Adrenal gland (tissue), 12 donors: Measurements from ENCODE around the gene SRRM2. TPM values are rescaled to one million over a fixed set of nuclear protein-coding genes. Genes with fewer than 3 reads are reported as not detected.

Experiments
- DNase-seq, 7 donors: peaks; one replicate each; pipeline ENCODE4 v3.0.0-alpha.2; 2019 to 2020
- H3K27ac ChIP-seq, 5 donors: fragments of 200-600 bp; sonication (generic) in 4 of 5; 1 replicate in 3 of 5; 2 replicates in 2 of 5; pipeline versions ENCODE4 v1.5.1 to v1.8.0; 2016 to 2020; ENCODE audit warnings: mild to moderate bottlenecking in 1 of 5
- H3K27me3 ChIP-seq: fragments of 200-600 bp; 2 replicates; pipeline ENCODE4 v1.8.0; 2021
- H3K36me3 ChIP-seq, 2 donors: fragments of 200-600 bp; replicated peaks in 1 of 2; 1 replicate in 1 of 2; 2 replicates in 1 of 2; pipeline versions ENCODE4 v1.5.1 to v1.8.0; 2018 to 2022
- H3K4me1 ChIP-seq, 2 donors: fragments of 200-600 bp; replicated peaks in 1 of 2; 1 replicate in 1 of 2; 2 replicates in 1 of 2; pipeline versions ENCODE4 v1.5.1 to v1.8.0; 2018 to 2021
- H3K4me3 ChIP-seq, 4 donors: fragments of 200-600 bp; sonication (generic) in 3 of 4; one replicate each; pipeline ENCODE4 v1.5.1; 2016 to 2018
- H3K9me3 ChIP-seq, 3 donors: fragments of 200-600 bp; sonication (generic) in 1 of 3; replicated peaks in 1 of 3; 1 replicate in 2 of 3; 2 replicates in 1 of 3; pipeline versions ENCODE4 v1.5.1 to v1.8.0; 2016 to 2021
- POLR2A ChIP-seq, 2 donors: fragments of 450-650 bp; IDR thresholded peaks; one replicate each; pipeline ENCODE4 v1.6.1; 2017; ENCODE audit warnings: antibody characterized with exemption in 2 of 2, mild to moderate bottlenecking in 2 of 2, moderate library complexity in 1 of 2
- WGBS, 4 donors: extraction: QIAGEN DNeasy Blood & Tissue Kit in 2 of 4; methylation state at CpG; one replicate each; pipeline versions ENCODE4 v1.1.5 to v1.1.7; 2013 to 2017; 5-methylcytosine and 5-hydroxymethylcytosine counted together
- intact Hi-C, 2 donors: fragments of 100-400 bp; cut with DNase I; formaldehyde crosslinking; loops; one replicate each; pipeline versions ENCODE4 v1.14.1 to v1.15.0; 2022 to 2023
- polyA plus RNA-seq, 3 donors: library from polyadenylated mRNA; stranded (reverse); fragments of 200-250 nt in 2 of 3; fragments of 350-450 nt in 1 of 3; fragmentation: Illumina TruSeq in 1 of 3; extraction: RNeasy Lipid Tissue Mini Kit (QIAGEN cat#74804) in 1 of 3; gene quantifications; one replicate each; pipeline ENCODE4 v1.2.3, GENCODE V29; 2013 to 2014
- total RNA-seq, 9 donors: library from RNA; depleted of rRNA in 4 of 9; stranded (reverse); fragments of >200 nt in 4 of 9; fragments of 120-200 nt in 1 of 9; fragmentation: NEBNext Ultra II Directional in 1 of 9; extraction: Animal tissue kit (Norgen Biotek cat#: 25700) in 1 of 9; gene quantifications; one replicate each; pipeline versions ENCODE4 v1.1.0 to v1.2.4, GENCODE V29; 2013 to 2023
- TF ChIP-seq, protein P1 (sequence below), 6 experiments: fragments of 450-650 bp in 4 of 6; fragments of 200-600 bp in 2 of 6; sonication (generic) in 1 of 6; IDR thresholded peaks; 1 replicate in 5 of 6; 2 replicates in 1 of 6; pipeline versions ENCODE4 v1.5.1 to v1.8.0; 2016 to 2021; ENCODE audit warnings: antibody characterized with exemption in 6 of 6, mild to moderate bottlenecking in 2 of 6, moderate library complexity in 1 of 6
- donor health status: healthy with polysubstance abuse.
- donor health status: Bipolar disorder and iron deficiency.
- donor health status: DM: yes; HTN: yes; CAD: no.
- donor health status: DM: no; HTN: no; CAD: no.
- donor health status: DM: no; HTN: no; CAD: no.
- donor health status: DM: yes; HTN: yes; CAD: no.

SRRM2 gene
- total and polyA plus RNA-seq, 12 donors = 81.7 to 3,120 (median 328) TPM

DNA sequence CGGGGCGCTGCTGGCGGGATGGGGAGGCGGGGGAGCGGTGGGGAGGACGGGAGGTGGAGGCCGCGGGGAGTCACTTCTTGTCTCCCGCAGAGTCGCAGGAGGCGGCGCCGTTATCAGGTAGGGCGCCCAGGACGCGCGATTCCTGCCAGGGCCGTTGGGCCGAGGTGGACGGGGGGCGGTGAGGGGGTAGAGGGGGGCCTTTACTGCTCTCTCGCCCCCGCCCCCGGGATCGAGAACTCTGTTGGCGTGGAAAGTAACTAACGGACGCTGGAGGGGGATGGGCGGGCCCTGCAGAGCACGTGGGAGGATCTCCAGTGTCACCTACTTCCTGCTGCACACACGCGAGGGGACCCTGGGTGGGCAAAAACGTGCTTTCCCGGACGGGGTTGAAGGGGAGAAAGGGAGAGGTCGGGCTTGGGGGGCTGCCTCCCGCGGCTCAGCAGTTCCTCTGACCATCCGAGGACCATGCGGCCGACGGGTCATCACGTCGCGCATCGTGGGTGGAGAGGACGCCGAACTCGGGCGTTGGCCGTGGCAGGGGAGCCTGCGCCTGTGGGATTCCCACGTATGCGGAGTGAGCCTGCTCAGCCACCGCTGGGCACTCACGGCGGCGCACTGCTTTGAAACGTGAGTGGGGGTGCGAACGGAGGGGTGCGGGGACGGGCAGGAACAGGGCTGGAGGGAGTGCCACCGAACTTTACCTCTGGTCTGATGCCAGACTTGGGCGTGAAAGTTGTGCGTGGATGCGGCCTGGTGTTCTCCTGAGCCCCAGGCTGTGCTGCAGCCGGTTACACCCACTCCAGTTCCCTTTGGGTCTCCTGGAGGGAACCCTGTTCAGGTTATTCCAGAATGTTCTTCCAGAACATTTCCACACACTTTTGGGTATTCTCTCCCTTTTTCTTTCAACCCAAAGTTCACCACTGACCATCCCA lies 65.2 kb downstream of the SRRM2 start:
- TF ChIP-seq POLR2A (IDR thresholded peaks at IDR 0.05) = no peak
- TF ChIP-seq, protein P1, sequence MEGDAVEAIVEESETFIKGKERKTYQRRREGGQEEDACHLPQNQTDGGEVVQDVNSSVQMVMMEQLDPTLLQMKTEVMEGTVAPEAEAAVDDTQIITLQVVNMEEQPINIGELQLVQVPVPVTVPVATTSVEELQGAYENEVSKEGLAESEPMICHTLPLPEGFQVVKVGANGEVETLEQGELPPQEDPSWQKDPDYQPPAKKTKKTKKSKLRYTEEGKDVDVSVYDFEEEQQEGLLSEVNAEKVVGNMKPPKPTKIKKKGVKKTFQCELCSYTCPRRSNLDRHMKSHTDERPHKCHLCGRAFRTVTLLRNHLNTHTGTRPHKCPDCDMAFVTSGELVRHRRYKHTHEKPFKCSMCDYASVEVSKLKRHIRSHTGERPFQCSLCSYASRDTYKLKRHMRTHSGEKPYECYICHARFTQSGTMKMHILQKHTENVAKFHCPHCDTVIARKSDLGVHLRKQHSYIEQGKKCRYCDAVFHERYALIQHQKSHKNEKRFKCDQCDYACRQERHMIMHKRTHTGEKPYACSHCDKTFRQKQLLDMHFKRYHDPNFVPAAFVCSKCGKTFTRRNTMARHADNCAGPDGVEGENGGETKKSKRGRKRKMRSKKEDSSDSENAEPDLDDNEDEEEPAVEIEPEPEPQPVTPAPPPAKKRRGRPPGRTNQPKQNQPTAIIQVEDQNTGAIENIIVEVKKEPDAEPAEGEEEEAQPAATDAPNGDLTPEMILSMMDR (IDR thresholded peaks at IDR 0.05) = no peak
- DNase-seq = peak in 1 of 7 donors; percentile 4

DNA sequence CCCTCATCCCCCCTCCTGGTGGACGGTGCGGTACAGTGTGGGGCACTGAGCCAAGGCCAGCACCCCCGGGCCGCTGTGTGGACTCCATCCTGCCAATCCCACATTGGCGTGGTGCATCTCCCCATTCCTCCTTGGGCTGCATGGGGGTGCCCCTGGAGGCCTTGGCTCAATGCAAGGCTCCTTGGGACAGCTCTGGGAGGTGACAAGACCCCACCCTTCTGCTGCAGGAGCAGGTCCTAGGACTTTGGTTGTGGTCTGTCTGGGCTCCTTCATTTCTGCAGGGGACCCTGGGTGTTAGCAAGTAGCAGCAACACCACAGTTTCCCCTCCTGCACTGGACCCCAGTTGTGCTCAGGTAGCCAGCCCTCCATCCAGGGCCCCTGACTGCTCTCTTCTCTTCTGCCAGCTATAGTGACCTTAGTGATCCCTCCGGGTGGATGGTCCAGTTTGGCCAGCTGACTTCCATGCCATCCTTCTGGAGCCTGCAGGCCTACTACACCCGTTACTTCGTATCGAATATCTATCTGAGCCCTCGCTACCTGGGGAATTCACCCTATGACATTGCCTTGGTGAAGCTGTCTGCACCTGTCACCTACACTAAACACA lies 65.9 kb downstream of the SRRM2 start:
- 77 to 92% (median 86%) methylated on average over 10 of the region's 10 CpGs for WGBS, 4 donors
- H3K4me3 ChIP-seq = no peak overlapping the region
- no peaks in the 10 kb centered on the region for H3K27me3 ChIP-seq
- H3K27ac ChIP-seq = no peak overlapping the region
- H3K4me1 ChIP-seq = no peaks in the 10 kb centered on the region
- no peaks in the 10 kb centered on the region for H3K9me3 ChIP-seq
- TF ChIP-seq POLR2A (IDR thresholded peaks at IDR 0.05) = no peak
- TF ChIP-seq, protein P1 (IDR thresholded peaks at IDR 0.05) = no peak
- no peaks in the 10 kb centered on the region for H3K36me3 ChIP-seq
- intact Hi-C loops = no loop called here
- peak in 1 of 7 donors; percentile 2 for DNase-seq

More for the DNA sequence above, 65.2 kb downstream of the SRRM2 start:
- Histone ChIP-seq H3K27me3 (no peaks in the 10 kb centered on the region), H3K4me3 (no peak overlapping the region), H3K36me3 (no peaks in the 10 kb centered on the region), H3K9me3 (no peaks in the 10 kb centered on the region), H3K27ac (no peak overlapping the region), H3K4me1 (no peaks in the 10 kb centered on the region)
- 76 to 82% (median 78%) methylated on average over 41 to 68 of the region's 68 CpGs for WGBS, 4 donors
- intact Hi-C loops = no loop called here

DNA sequence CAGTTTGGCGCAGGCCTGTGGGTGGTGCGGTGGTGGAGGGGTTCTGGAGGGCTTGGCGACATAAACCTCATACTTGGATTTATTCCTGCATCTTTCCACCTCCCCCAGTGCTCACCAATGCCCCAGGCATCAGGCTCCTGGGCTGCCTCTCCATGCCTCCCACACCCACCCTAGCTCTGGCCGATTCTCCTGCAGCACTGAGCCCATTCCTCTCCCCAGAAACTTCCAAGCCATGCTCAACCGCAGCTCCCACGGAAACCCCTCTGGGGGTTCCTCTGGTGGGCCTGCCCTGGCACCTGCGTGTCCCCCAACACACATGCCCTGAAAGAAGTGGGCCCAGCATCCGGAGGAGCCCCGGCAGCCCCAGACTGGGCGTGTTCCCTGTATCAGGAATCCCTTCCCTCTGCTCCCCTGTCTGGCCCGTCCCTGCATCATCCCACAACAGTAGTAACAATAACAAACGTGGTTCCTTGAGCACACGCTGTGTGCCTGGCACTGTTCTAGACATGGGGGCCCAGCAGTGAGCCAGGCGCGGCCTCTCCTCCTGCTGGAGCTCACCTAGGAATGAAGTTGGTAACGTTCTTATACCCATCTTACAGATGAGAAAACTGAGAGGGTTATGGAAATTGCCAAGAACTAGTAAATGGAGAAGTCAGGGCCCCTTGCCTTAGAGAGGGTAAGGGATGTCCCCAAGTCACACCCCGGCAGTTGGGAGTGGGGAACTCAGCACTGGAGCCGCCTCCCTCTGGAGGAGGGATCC lies 66.9 kb downstream of the SRRM2 start:
- WGBS, 4 donors = 73 to 91% (median 86%) methylated on average over 12 to 18 of the region's 18 CpGs
- Histone ChIP-seq H3K9me3 (no peaks in the 10 kb centered on the region), H3K36me3 (no peaks in the 10 kb centered on the region), H3K27ac (no peak overlapping the region), H3K4me3 (no peak overlapping the region), H3K4me1 (no peaks in the 10 kb centered on the region), H3K27me3 (no peaks in the 10 kb centered on the region)
- DNase-seq = peak in 1 of 7 donors; percentile 3
- TF ChIP-seq, protein P1 (IDR thresholded peaks at IDR 0.05) = no peak
- TF ChIP-seq POLR2A (IDR thresholded peaks at IDR 0.05) = no peak
- intact Hi-C loops = no loop called here
